GM06990 (cell line): ENCODE measurements around the gene NF2.

ENCODE experiments used
- DNase-seq: peaks from one replicate; pipeline ENCODE4 v3.0.0-alpha.2; 2011; ENCODE audit not compliant: insufficient read length; ENCODE audit errors: extremely low read depth
- H3K27me3 ChIP-seq: replicated peaks from 2 replicates; pipeline ENCODE4 v1.6.0; 2011; ENCODE audit warnings: low read length; ENCODE audit not compliant: control insufficient read depth, insufficient read depth
- H3K36me3 ChIP-seq: 2 replicates; pipeline ENCODE4 v1.5.1; 2011; ENCODE audit warnings: low read length; ENCODE audit not compliant: control insufficient read depth, insufficient read depth
- H3K4me3 ChIP-seq: replicated peaks from 2 replicates; pipeline ENCODE4 v1.5.1; 2011; ENCODE audit warnings: low read depth, mild to moderate bottlenecking, control low read depth, low read length
- TF ChIP-seq, protein P1 (sequence below): IDR thresholded peaks from 2 replicates; pipeline ENCODE4 v1.5.1; 2011; ENCODE audit warnings: low read length, control low read depth, mild to moderate bottlenecking, inconsistent platforms; ENCODE audit not compliant: insufficient read depth, poor library complexity, severe bottlenecking

NF2 gene

DNA sequence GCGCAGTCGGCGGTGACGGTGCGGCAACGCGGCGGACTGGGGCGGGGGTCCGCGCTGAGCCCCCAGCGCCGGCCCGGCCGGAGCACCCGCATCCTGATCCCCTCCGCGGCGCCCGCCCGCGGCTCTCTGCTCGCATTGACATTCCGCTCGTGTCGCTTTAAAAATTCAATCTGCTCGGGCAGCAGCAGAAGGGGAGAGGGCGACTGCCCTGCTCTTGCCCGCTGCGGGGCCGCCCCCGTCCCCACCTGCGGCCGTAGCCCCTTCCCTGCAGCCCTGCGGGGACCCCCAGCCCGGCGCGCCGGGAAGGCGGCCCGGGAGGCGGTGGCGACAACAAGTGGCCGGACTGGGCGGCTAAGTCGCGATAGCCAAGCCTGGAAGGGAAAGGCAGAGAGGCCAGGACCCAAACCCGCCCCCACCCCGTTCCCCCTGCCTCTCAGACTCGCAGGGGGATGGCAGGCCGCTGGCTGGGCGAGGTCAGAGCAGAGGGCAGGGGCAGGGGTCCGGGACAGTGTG lies 117.4 kb downstream of the NF2 start:
- peaks cover 4% of the 10 kb centered on the region for H3K27me3 ChIP-seq
- H3K4me3 ChIP-seq = no peak overlapping the region
- TF ChIP-seq, protein P1, sequence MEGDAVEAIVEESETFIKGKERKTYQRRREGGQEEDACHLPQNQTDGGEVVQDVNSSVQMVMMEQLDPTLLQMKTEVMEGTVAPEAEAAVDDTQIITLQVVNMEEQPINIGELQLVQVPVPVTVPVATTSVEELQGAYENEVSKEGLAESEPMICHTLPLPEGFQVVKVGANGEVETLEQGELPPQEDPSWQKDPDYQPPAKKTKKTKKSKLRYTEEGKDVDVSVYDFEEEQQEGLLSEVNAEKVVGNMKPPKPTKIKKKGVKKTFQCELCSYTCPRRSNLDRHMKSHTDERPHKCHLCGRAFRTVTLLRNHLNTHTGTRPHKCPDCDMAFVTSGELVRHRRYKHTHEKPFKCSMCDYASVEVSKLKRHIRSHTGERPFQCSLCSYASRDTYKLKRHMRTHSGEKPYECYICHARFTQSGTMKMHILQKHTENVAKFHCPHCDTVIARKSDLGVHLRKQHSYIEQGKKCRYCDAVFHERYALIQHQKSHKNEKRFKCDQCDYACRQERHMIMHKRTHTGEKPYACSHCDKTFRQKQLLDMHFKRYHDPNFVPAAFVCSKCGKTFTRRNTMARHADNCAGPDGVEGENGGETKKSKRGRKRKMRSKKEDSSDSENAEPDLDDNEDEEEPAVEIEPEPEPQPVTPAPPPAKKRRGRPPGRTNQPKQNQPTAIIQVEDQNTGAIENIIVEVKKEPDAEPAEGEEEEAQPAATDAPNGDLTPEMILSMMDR = no peak
- no peak for DNase-seq
- H3K36me3 ChIP-seq = no peaks in the 10 kb centered on the region

DNA sequence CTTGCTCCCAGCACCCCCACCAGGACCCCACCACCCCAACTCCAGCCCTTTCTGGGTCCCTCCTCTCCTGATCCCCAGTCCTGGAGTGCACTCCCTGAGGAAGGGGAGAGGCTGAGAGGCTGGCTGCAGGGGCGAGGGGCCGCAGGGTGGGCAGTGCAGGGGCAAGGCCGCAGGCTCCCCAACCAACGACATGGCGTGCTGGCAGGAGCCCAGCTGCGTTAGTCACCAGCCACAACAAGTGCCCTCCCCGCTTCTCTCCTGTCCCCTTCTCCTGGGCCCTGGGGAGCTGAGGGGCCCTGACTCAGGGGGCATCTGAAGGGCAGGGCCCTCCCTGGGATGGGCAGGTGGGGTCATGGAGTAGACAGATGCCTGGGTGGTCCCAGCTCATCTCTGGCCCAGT lies 118.7 kb downstream of the NF2 start:
- no peak for DNase-seq
- no peaks in the 10 kb centered on the region for H3K36me3 ChIP-seq
- H3K4me3 ChIP-seq = no peak overlapping the region
- TF ChIP-seq, protein P1 = no peak
- peaks cover 4% of the 10 kb centered on the region; the same call in 1 of the 2 replicates for H3K27me3 ChIP-seq

DNA sequence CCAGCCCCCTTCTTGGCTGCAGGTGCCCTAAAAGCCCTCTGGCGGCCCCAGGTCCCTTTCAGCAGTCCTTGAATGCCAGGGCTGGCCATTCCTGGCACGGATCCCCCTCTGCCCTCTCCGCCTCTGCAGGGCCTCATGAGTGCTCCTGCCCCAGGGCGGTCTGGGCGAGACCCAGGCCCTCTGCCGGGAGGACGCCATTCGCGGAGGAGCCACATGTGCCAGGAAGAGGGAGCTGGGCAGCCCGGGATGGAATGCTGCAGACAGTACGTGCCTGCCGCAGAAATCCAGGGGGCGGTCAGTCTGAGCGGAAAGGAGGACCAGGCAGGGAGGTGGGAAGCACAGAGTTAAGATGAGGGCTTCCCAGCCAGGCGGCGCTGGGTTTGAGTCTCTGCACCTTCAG lies 119.2 kb downstream of the NF2 start:
- H3K27me3 ChIP-seq = peaks cover 4% of the 10 kb centered on the region; the same call in 1 of the 2 replicates
- DNase-seq = no peak

DNA sequence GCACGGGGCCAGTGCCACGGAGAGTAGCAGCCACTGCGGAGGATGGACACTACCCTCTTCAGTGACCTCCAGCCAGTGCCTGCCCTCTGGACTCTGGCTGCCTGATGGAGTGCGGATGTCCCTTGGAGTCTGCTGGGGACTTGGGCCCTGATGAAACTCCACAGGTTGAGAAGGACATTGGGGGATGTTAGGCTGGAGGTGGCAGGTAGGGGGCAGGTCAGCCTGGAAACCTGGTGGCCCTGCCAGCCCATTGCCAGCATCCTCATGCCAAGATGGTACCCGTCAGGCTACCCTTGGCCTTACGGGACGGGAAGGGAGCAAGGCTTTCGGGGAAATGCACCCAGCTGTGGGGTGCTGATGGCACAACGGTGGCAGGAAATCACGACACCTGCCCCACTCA lies 120.3 kb downstream of the NF2 start:
- TF ChIP-seq, protein P1 = no peak
- Histone ChIP-seq H3K4me3 (no peak overlapping the region), H3K27me3 (peaks cover 4% of the 10 kb centered on the region; the same call in 1 of the 2 replicates), H3K36me3 (no peaks in the 10 kb centered on the region)
- no peak for DNase-seq

More for the DNA sequence above, 119.2 kb downstream of the NF2 start:
- Histone ChIP-seq H3K36me3 (no peaks in the 10 kb centered on the region), H3K4me3 (no peak overlapping the region)
- TF ChIP-seq, protein P1 = no peak

DNA sequence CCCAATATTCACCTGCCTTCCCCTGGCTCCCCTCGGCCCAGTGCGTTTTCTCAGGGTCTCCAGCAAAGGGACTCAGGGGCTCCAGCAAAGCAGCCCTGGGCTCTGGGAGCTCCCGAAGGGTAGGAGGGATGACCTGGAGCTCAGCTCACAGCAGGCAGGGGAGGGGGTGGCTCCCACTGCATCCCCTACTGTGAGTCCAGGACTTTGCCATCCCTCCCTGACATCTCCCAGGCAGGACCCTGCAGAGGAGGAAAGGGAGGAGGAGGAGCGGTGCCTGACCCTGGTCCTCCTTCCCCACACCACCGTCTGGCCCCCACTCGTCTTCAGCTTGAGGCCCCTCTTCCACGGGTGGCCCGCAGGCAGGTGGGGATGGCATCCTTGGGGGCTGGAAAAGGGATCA lies 121.4 kb downstream of the NF2 start:
- TF ChIP-seq, protein P1 = no peak
- no peaks in the 10 kb centered on the region; the same call in 1 of the 2 replicates for H3K27me3 ChIP-seq
- H3K36me3 ChIP-seq = no peaks in the 10 kb centered on the region
- H3K4me3 ChIP-seq = no peak overlapping the region
- no peak for DNase-seq

DNA sequence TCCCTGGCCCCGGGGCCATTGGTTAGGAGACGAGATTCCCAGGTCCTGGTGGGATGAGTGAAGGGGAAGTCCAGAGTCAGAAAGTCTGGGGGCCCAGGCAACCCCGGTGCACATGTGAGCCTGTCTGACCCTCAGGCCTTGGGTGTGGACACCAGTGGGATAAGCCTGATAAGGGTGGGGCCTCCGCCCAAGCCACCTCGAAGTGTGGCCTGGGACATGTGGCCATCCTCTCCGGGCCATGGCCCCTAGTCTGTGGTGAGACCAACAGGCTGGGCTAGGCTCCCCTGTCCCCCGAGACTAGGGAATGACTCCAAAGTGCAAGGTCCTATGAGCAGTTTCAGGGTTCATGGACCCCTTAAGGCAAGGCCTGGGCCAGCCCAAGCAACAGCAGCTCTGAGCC lies 122.7 kb downstream of the NF2 start:
- no peaks in the 10 kb centered on the region for H3K36me3 ChIP-seq
- no peak overlapping the region for H3K4me3 ChIP-seq
- DNase-seq = no peak
- TF ChIP-seq, protein P1 = no peak
- H3K27me3 ChIP-seq = no peaks in the 10 kb centered on the region; the same call in 1 of the 2 replicates
